ENCODE data around the gene FOXN4.

- TF ChIP-seq REST (IDR thresholded peaks at IDR 0.05; ENCODE audit: borderline replicate concordance) (no peak), REST (CRISPR knock-in tag; IDR thresholded peaks at IDR 0.05; ENCODE audit: low read depth) (no peak), SMC3 (conservative IDR thresholded peaks at IDR 0.05; ENCODE audit: insufficient read depth, low read depth, low read length) (no peak), PTBP1 (IDR thresholded peaks at IDR 0.05; ENCODE audit: low read depth, low read length) (no peak), E2F5 (CRISPR knock-in tag; IDR thresholded peaks at IDR 0.05) (no peak), HMG20A (CRISPR knock-in tag; conservative IDR thresholded peaks at IDR 0.05) (no peak), RBBP5 (IDR thresholded peaks at IDR 0.05; ENCODE audit: borderline replicate concordance, insufficient read depth, low read length, poor library complexity, severe bottlenecking) (no peak), GABPA (tag; conservative IDR thresholded peaks at IDR 0.05; ENCODE audit: low read depth) (no peak), CTCF (IDR thresholded peaks at IDR 0.05 in 2 of 3, conservative IDR thresholded peaks at IDR 0.05 in 1 of 3; ENCODE audit: insufficient read depth in 2 of 3, low read depth in 1 of 3, low read length in 3 of 3) (no peak), CBX2 (IDR thresholded peaks at IDR 0.05; ENCODE audit: insufficient read depth, low read length, poor library complexity, severe bottlenecking) (no peak), TEAD4 (IDR thresholded peaks at IDR 0.05; ENCODE audit: low read length) (no peak), TEAD4 (CRISPR knock-in tag; IDR thresholded peaks at IDR 0.05; ENCODE audit: borderline replicate concordance) (no peak), MAX (CRISPR knock-in tag; IDR thresholded peaks at IDR 0.05) (no peak), RBFOX2 (IDR thresholded peaks at IDR 0.05; ENCODE audit: low read depth, low read length) (no peak)
Observed at GRCh38 chr12:109230193-109230592, 78.9 kb downstream of the FOXN4 start.
